Astrocyte (in vitro differentiated cells and primary cell): Measurements from ENCODE around the gene THG1L. TPM values are rescaled to one million over a fixed set of nuclear protein-coding genes. Genes with fewer than 3 reads are reported as not detected.
"Not testable (repeated sequence)": the region's sequence is repeated elsewhere in the genome, so short reads cannot be mapped to it uniquely, and the experiment has no call there.

ENCODE experiments used
- DNase-seq: peaks from one replicate; pipeline ENCODE4 v3.0.0-alpha.2; 2010; ENCODE audit warnings: low read depth
- FAIRE-seq: peaks from 2 replicates; lab custom pipeline; 2011; peaks lifted over from hg19 to GRCh38; lab: Jason Lieb, UNC
- H2AFZ ChIP-seq: 2 replicates; pipeline ENCODE4 v1.6.0; 2012; ENCODE audit warnings: low read depth, low read length, inconsistent platforms
- H3K27ac ChIP-seq: 2 replicates; pipeline ENCODE4 v1.5.1; 2011; ENCODE audit warnings: low read depth, low read length, inconsistent platforms
- H3K27me3 ChIP-seq: 2 replicates; pipeline ENCODE4 v1.6.0; 2011; ENCODE audit warnings: low read length, inconsistent platforms; ENCODE audit not compliant: insufficient read depth
- H3K36me3 ChIP-seq: 2 replicates; pipeline ENCODE4 v1.5.1; 2011; ENCODE audit warnings: low read length, inconsistent platforms; ENCODE audit not compliant: insufficient read depth
- H3K4me1 ChIP-seq: 2 replicates; pipeline ENCODE4 v1.5.1; 2011; ENCODE audit warnings: low read length, inconsistent platforms; ENCODE audit not compliant: insufficient read depth
- H3K4me2 ChIP-seq: 2 replicates; pipeline ENCODE4 v1.6.0; 2012; ENCODE audit warnings: low read length, inconsistent platforms
- H3K4me3 ChIP-seq: 2 replicates; pipeline ENCODE4 v1.5.1; 2011; ENCODE audit warnings: low read depth, mild to moderate bottlenecking, low read length, inconsistent platforms; ENCODE audit not compliant: insufficient read depth
- H3K79me2 ChIP-seq: 2 replicates; pipeline ENCODE4 v1.6.0; 2012; ENCODE audit warnings: mild to moderate bottlenecking, low read length, inconsistent platforms; ENCODE audit not compliant: insufficient read depth
- H3K9ac ChIP-seq: 2 replicates; pipeline ENCODE4 v1.6.0; 2012; ENCODE audit warnings: mild to moderate bottlenecking, low read length, inconsistent platforms
- H3K9me3 ChIP-seq: 2 replicates; pipeline ENCODE4 v1.5.1; 2012; ENCODE audit warnings: low read depth, mild to moderate bottlenecking, low read length, inconsistent platforms; ENCODE audit not compliant: insufficient read depth
- H4K20me1 ChIP-seq: 2 replicates; pipeline ENCODE4 v1.6.0; 2012; ENCODE audit warnings: low read length, inconsistent platforms; ENCODE audit not compliant: insufficient read depth
- H3K27ac Mint-ChIP-seq: one replicate; pipeline ENCODE4 v1.8.0; 2021; ENCODE audit warnings: mild to moderate bottlenecking, mixed read lengths; ENCODE audit not compliant: unreplicated experiment
- H3K27me3 Mint-ChIP-seq: one replicate; pipeline ENCODE4 v1.8.0; 2021; ENCODE audit warnings: low read depth, mixed read lengths; ENCODE audit not compliant: unreplicated experiment
- H3K36me3 Mint-ChIP-seq: one replicate; pipeline ENCODE4 v1.8.0; 2021; ENCODE audit warnings: low read depth, mixed read lengths; ENCODE audit not compliant: unreplicated experiment
- H3K4me1 Mint-ChIP-seq: one replicate; pipeline ENCODE4 v1.8.0; 2021; ENCODE audit warnings: low read depth, mixed read lengths; ENCODE audit not compliant: unreplicated experiment
- H3K4me3 Mint-ChIP-seq: one replicate; pipeline ENCODE4 v1.8.0; 2021; ENCODE audit warnings: mild to moderate bottlenecking, moderate library complexity, mixed read lengths; ENCODE audit not compliant: unreplicated experiment
- H3K9me3 Mint-ChIP-seq: one replicate; pipeline ENCODE4 v1.8.0; 2021; ENCODE audit warnings: mild to moderate bottlenecking, mixed read lengths; ENCODE audit not compliant: unreplicated experiment
- EZH2 ChIP-seq: IDR thresholded peaks from 2 replicates; pipeline ENCODE4 v1.6.1; 2012; ENCODE audit warnings: mild to moderate bottlenecking, low read length, inconsistent platforms; ENCODE audit not compliant: insufficient read depth
- total RNA-seq: library from RNA; stranded (reverse); gene quantifications from 2 replicates; pipeline ENCODE4 v1.2.1, GENCODE V29; 2021
- TF ChIP-seq, protein P1 (sequence below): IDR thresholded peaks from 2 replicates; pipeline ENCODE4 v1.5.1; 2011; ENCODE audit warnings: low read depth, mild to moderate bottlenecking, inconsistent platforms, low read length, moderate library complexity; ENCODE audit not compliant: insufficient read depth

THG1L gene
- total RNA-seq, 1 donor from 2014 or later, result 9.7 TPM

DNA sequence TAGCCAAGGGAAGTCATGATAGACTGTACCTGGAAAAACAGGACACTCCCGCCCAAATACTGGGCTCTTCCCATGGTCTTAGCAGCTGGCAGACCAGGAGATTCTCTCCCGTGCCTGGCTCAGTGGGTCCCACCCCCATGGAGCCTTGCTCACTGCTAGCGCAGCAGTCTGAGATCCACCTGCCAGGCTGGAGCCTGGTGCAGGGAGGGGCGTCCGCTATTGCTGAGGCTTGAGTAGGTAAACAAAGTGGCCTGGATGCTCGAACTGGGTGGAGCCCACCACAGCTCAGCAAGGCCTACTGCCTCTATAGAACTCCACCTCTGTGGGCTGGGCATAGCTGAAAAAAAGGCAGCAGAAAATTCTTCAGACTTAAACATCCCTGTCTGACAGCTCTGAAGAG, 10.1 kb upstream of the THG1L start:
- FAIRE-seq (no peak), DNase-seq (no peak)
- Mint-ChIP-seq H3K4me3 (no peak overlapping the region), H3K9me3 (peaks cover 10% of the 10 kb centered on the region), H3K4me1 (peaks cover 4% of the 10 kb centered on the region), H3K36me3 (peaks cover 5% of the 10 kb centered on the region), H3K27me3 (no peaks in the 10 kb centered on the region), H3K27ac (no peak overlapping the region)
- Histone ChIP-seq H3K36me3 (no peaks in the 10 kb centered on the region), H3K4me3 (no peak overlapping the region), H3K79me2 (no peaks in the 10 kb centered on the region), H3K27ac (no peak overlapping the region), H4K20me1 (no peaks in the 10 kb centered on the region), H3K4me1 (peaks cover 11% of the 10 kb centered on the region), H2AFZ (no peak overlapping the region), H3K9ac (no peak overlapping the region), H3K27me3 (no peaks in the 10 kb centered on the region), H3K4me2 (no peak overlapping the region), H3K9me3 (no peaks in the 10 kb centered on the region)
- no peak for TF ChIP-seq EZH2
- TF ChIP-seq, protein P1, sequence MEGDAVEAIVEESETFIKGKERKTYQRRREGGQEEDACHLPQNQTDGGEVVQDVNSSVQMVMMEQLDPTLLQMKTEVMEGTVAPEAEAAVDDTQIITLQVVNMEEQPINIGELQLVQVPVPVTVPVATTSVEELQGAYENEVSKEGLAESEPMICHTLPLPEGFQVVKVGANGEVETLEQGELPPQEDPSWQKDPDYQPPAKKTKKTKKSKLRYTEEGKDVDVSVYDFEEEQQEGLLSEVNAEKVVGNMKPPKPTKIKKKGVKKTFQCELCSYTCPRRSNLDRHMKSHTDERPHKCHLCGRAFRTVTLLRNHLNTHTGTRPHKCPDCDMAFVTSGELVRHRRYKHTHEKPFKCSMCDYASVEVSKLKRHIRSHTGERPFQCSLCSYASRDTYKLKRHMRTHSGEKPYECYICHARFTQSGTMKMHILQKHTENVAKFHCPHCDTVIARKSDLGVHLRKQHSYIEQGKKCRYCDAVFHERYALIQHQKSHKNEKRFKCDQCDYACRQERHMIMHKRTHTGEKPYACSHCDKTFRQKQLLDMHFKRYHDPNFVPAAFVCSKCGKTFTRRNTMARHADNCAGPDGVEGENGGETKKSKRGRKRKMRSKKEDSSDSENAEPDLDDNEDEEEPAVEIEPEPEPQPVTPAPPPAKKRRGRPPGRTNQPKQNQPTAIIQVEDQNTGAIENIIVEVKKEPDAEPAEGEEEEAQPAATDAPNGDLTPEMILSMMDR, result no peak

- not testable (repeated sequence) for H3K9me3 ChIP-seq, H3K27ac Mint-ChIP-seq, DNase-seq, H3K4me2 ChIP-seq, H4K20me1 ChIP-seq, H2AFZ ChIP-seq, H3K27me3 ChIP-seq, H3K4me1 ChIP-seq, H3K9ac ChIP-seq, H3K36me3 ChIP-seq, H3K4me1 Mint-ChIP-seq, FAIRE-seq, H3K27me3 Mint-ChIP-seq, H3K79me2 ChIP-seq, H3K4me3 Mint-ChIP-seq, H3K4me3 ChIP-seq, H3K27ac ChIP-seq, H3K36me3 Mint-ChIP-seq
- peaks cover 10% of the 10 kb centered on the region for H3K9me3 Mint-ChIP-seq
These were observed 8.3 kb upstream of the THG1L start for GRCh38 chr5:157722895-157723294.

DNA sequence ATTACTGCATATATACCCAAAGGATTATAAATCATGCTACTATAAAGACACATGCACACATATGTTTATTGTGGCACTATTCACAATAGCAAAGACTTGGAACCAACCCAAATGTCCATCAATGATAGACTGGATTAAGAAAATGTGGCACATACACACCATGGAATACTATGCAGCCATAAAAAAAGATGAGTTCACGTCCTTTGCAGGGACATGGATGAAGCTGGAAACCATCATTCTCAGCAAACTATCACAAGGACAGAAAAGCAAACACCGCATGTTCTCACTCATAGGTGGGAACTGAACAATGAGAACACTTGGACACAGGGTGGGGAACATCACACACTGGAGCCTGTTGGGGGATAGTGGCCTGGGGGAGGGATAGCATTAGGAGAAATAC, 4.6 kb upstream of the THG1L start:
- not testable (repeated sequence) for H3K4me3 ChIP-seq, H2AFZ ChIP-seq, H3K27ac ChIP-seq, H3K9me3 ChIP-seq, H3K4me1 Mint-ChIP-seq, H3K36me3 ChIP-seq, H3K36me3 Mint-ChIP-seq, H3K27me3 ChIP-seq, H3K4me3 Mint-ChIP-seq, H4K20me1 ChIP-seq, H3K4me2 ChIP-seq, H3K27me3 Mint-ChIP-seq, DNase-seq, H3K4me1 ChIP-seq, H3K9ac ChIP-seq, H3K79me2 ChIP-seq, FAIRE-seq, H3K27ac Mint-ChIP-seq
- peaks cover 10% of the 10 kb centered on the region for H3K9me3 Mint-ChIP-seq

DNA sequence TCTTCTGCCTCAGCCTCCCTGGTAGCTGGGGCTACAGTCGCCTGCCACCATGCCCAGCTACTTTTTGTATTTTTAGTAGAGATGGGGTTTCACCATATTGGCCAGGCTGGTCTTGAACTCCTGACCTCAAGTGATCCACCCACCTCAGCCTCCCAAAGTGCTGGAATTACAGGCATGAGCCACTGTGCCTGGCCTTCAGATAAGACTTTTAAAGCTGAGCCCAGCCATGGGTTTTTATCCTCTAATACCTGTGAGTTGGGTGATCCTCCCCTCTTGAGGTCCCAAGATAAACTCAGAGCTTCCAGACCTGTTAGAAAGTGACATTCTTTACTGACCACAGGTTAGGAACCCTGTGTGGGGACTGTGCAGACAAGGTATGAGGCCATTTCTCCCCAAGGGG, 3.4 kb upstream of the THG1L start:
- H3K4me3 Mint-ChIP-seq, H3K27ac Mint-ChIP-seq, H3K4me1 ChIP-seq, H4K20me1 ChIP-seq, H3K9me3 Mint-ChIP-seq, DNase-seq, H2AFZ ChIP-seq, H3K27me3 Mint-ChIP-seq, H3K4me3 ChIP-seq, FAIRE-seq, H3K9ac ChIP-seq, H3K79me2 ChIP-seq, H3K4me2 ChIP-seq, H3K27ac ChIP-seq, H3K9me3 ChIP-seq, H3K4me1 Mint-ChIP-seq, H3K36me3 ChIP-seq, H3K36me3 Mint-ChIP-seq, H3K27me3 ChIP-seq: not testable (repeated sequence)
